Smooth muscle cell (in vitro differentiated cells): Measurements from ENCODE around the gene PARD3. TPM values are rescaled to one million over a fixed set of nuclear protein-coding genes. Genes with fewer than 3 reads are reported as not detected.

Experiments used
- DNase-seq: peaks from one replicate; lab custom pipeline; 2025; ENCODE audit not compliant: unreplicated experiment; lab: John Stamatoyannopoulos, UW
- H2AFZ ChIP-seq: fragments of 200-600 bp; sonication (generic); 2 replicates; pipeline ENCODE4 v1.6.0; 2016; ENCODE audit warnings: antibody characterized with exemption, low read depth, mild to moderate bottlenecking
- H3F3A ChIP-seq: fragments of 200-600 bp; sonication (generic); 2 replicates; pipeline ENCODE4 v1.6.0; 2017; ENCODE audit warnings: antibody characterized with exemption, low read depth
- H3K27ac ChIP-seq: fragments of 200-600 bp; sonication (generic); 2 replicates; pipeline ENCODE4 v1.5.1; 2016; ENCODE audit warnings: low read depth, mild to moderate bottlenecking
- H3K27me3 ChIP-seq: fragments of 200-600 bp; sonication (generic); 2 replicates; pipeline ENCODE4 v1.6.1; 2016; ENCODE audit warnings: low read depth, mild to moderate bottlenecking
- H3K36me3 ChIP-seq: fragments of 200-600 bp; sonication (generic); 2 replicates; pipeline ENCODE4 v1.5.1; 2016; ENCODE audit warnings: low read depth
- H3K4me1 ChIP-seq: fragments of 200-600 bp; sonication (generic); 2 replicates; pipeline ENCODE4 v1.5.1; 2016; ENCODE audit warnings: low read depth
- H3K4me2 ChIP-seq: fragments of 200-600 bp; sonication (generic); 2 replicates; pipeline ENCODE4 v1.6.0; 2016; ENCODE audit warnings: mild to moderate bottlenecking
- H3K4me3 ChIP-seq: fragments of 200-600 bp; sonication (generic); 2 replicates; pipeline ENCODE4 v1.5.1; 2016; ENCODE audit warnings: mild to moderate bottlenecking
- H3K79me2 ChIP-seq: fragments of 200-600 bp; sonication (generic); 2 replicates; pipeline ENCODE4 v1.6.0; 2016; ENCODE audit warnings: low read depth, mild to moderate bottlenecking
- H3K9ac ChIP-seq: fragments of 200-600 bp; sonication (generic); 2 replicates; pipeline ENCODE4 v1.6.0; 2016; ENCODE audit warnings: low read depth
- H3K9me3 ChIP-seq: fragments of 200-600 bp; sonication (generic); replicated peaks from 2 replicates; pipeline ENCODE4 v1.5.1; 2016; ENCODE audit warnings: low read depth
- H4K20me1 ChIP-seq: fragments of 200-600 bp; sonication (generic); 2 replicates; pipeline ENCODE4 v1.6.0; 2016; ENCODE audit warnings: low read depth
- WGBS: methylation state at CpG from one replicate; pipeline ENCODE4 v1.1.7; 2016; ENCODE audit warnings: low lambda C conversion rate; 5-methylcytosine and 5-hydroxymethylcytosine counted together
- polyA plus RNA-seq: library from polyadenylated mRNA; unstranded; fragments of >200 nt; fragmentation: Nextera tagmentation; extraction: Ambion mirVana; gene quantifications from 2 replicates; pipeline ENCODE4 v1.2.1, GENCODE V29; 2016
- total RNA-seq: library from RNA; depleted of rRNA; stranded (reverse); fragments of >200 nt; gene quantifications from 2 replicates; pipeline ENCODE4 v1.2.3, GENCODE V29; 2014
- TF ChIP-seq, protein P1 (sequence below): fragments of 200-600 bp; sonication (generic); IDR thresholded peaks from 2 replicates; pipeline ENCODE4 v1.5.1; 2017; ENCODE audit warnings: borderline replicate concordance, mild to moderate bottlenecking, antibody characterized with exemption; ENCODE audit not compliant: insufficient read depth, poor library complexity, severe bottlenecking

Gene PARD3
- total and polyA plus RNA-seq, 2 experiments from 2014 or later = 17.5 to 26.0 TPM

DNA sequence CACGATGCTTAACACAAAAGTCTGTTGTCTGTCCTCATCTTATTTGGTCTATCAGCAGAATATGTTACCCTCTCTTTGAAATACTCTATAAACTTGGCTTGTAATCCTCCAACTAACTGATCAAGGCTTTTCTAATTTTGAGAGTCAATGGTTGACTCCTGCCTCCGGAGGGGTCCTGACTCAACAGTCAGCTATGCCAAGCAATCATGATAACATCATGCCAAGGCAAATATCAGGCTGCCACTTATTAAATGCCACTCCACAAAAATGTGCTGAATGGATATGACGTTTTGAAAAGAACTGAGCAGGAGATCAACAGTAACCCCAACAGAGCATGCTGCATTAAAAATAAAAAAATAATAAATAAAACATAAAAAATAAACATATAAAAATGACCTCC lies 116.1 kb downstream of the PARD3 start:
- TF ChIP-seq, protein P1, sequence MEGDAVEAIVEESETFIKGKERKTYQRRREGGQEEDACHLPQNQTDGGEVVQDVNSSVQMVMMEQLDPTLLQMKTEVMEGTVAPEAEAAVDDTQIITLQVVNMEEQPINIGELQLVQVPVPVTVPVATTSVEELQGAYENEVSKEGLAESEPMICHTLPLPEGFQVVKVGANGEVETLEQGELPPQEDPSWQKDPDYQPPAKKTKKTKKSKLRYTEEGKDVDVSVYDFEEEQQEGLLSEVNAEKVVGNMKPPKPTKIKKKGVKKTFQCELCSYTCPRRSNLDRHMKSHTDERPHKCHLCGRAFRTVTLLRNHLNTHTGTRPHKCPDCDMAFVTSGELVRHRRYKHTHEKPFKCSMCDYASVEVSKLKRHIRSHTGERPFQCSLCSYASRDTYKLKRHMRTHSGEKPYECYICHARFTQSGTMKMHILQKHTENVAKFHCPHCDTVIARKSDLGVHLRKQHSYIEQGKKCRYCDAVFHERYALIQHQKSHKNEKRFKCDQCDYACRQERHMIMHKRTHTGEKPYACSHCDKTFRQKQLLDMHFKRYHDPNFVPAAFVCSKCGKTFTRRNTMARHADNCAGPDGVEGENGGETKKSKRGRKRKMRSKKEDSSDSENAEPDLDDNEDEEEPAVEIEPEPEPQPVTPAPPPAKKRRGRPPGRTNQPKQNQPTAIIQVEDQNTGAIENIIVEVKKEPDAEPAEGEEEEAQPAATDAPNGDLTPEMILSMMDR = no peak
- Histone ChIP-seq H3K27ac (no peak overlapping the region), H3K4me2 (no peak overlapping the region), H3K4me1 (peaks cover 6% of the 10 kb centered on the region), H3K9me3 (no peaks in the 10 kb centered on the region), H3K9ac (no peak overlapping the region), H4K20me1 (peaks cover 30% of the 10 kb centered on the region), H2AFZ (no peak overlapping the region), H3K27me3 (no peaks in the 10 kb centered on the region), H3F3A (no peaks in the 10 kb centered on the region), H3K4me3 (no peak overlapping the region), H3K79me2 (peaks cover 43% of the 10 kb centered on the region), H3K36me3 (no peaks in the 10 kb centered on the region)
- no peak for DNase-seq
- 22% methylated on average over 3 of the region's 3 CpGs for WGBS

DNA sequence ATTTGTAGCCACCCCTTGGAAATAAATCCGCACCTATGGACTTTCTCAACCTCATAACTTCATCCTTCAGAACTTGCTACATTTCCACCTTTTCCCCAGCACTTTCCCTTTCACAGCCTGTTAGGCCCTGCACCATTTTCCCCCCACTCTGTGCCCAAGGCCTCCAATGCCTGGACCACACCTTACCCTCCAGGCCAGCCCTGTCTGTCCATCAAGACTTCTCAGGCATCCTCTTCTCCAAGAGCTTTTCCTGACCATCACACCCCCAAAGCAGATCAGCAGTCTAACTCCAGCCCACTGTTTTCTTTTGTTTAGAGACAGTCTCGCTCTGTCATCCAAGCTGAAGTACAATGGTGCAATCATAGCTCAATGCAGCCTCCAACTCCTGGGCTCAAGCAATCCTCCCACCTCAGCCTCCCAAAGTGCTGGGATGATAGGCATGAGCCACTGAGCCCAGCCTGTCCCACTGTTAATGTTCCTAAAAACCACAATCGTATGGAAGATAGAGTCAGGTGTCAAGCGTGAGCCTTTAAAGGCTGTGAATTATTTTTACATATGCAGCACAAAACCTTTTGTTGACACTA lies 116.8 kb downstream of the PARD3 start:
- Histone ChIP-seq H2AFZ (no peak overlapping the region), H3K4me3 (no peak overlapping the region), H3K79me2 (peaks cover 43% of the 10 kb centered on the region), H3K9ac (no peak overlapping the region), H3K36me3 (no peaks in the 10 kb centered on the region), H3K27ac (no peak overlapping the region), H3K27me3 (no peaks in the 10 kb centered on the region), H3F3A (no peaks in the 10 kb centered on the region), H3K4me2 (no peak overlapping the region), H3K4me1 (peaks cover 6% of the 10 kb centered on the region), H4K20me1 (peaks cover 30% of the 10 kb centered on the region), H3K9me3 (no peaks in the 10 kb centered on the region)
- no peak for DNase-seq
- TF ChIP-seq, protein P1 = no peak
- 97% methylated on average over 4 of the region's 4 CpGs for WGBS

DNA sequence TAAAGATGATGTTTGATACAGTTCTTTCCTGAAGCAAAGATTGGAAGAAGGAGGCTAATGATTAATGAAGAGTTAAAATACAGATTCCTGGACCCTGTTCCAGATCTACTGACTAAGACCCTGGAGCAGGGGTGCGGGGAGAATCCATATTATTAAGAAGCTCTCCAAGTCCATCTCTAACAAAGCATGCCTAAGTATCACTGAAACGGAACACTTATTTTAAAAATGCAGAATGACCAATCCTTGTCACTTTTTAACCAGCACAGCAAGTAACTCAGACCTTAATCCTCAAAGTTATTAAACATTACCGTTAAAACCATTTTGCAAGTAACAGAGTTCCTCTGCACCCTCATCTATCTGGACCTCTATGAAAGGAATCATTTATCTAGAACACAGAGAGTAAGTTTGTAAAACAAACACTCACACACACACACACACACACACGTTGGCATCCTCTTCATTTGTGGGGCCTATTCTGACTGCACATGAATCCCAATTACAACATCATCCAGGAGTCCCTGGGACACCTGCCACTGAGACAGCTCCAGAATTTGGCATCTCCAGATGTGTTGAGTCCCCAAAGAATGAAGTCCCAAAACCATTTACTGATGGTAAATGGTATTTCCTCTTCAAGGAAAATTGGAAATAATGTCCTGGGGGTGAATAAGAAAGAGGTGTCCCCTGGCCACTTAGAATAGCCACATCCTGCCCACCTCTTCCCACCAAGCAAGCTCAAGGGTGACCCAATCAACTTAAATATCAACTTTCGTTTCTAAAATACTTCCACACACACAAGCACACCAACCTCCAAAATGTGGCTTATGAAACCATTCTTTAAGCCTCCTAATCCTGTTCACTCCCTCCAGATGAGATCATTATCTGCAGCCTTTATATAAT lies 117.5 kb downstream of the PARD3 start:
- H4K20me1 ChIP-seq = peaks cover 26% of the 10 kb centered on the region
- 83% methylated on average over 5 of the region's 5 CpGs for WGBS

More for the DNA sequence above, 117.5 kb downstream of the PARD3 start:
- Histone ChIP-seq H2AFZ (no peak overlapping the region), H3K9me3 (no peaks in the 10 kb centered on the region), H3K4me1 (peaks cover 4% of the 10 kb centered on the region), H3K4me2 (no peak overlapping the region), H3K79me2 (peaks cover 38% of the 10 kb centered on the region), H3K27ac (no peak overlapping the region), H3F3A (no peaks in the 10 kb centered on the region), H3K9ac (no peak overlapping the region), H3K4me3 (no peak overlapping the region), H3K36me3 (no peaks in the 10 kb centered on the region), H3K27me3 (no peaks in the 10 kb centered on the region)
- no peak for DNase-seq
- TF ChIP-seq, protein P1 = no peak
